Measurements from ENCODE around the gene ATP4A. TPM values are rescaled to one million over a fixed set of nuclear protein-coding genes. Genes with fewer than 3 reads are reported as not detected.

The ATP4A gene
- polyA plus RNA-seq, 1 donor from 2014 or later, result not detected

DNA sequence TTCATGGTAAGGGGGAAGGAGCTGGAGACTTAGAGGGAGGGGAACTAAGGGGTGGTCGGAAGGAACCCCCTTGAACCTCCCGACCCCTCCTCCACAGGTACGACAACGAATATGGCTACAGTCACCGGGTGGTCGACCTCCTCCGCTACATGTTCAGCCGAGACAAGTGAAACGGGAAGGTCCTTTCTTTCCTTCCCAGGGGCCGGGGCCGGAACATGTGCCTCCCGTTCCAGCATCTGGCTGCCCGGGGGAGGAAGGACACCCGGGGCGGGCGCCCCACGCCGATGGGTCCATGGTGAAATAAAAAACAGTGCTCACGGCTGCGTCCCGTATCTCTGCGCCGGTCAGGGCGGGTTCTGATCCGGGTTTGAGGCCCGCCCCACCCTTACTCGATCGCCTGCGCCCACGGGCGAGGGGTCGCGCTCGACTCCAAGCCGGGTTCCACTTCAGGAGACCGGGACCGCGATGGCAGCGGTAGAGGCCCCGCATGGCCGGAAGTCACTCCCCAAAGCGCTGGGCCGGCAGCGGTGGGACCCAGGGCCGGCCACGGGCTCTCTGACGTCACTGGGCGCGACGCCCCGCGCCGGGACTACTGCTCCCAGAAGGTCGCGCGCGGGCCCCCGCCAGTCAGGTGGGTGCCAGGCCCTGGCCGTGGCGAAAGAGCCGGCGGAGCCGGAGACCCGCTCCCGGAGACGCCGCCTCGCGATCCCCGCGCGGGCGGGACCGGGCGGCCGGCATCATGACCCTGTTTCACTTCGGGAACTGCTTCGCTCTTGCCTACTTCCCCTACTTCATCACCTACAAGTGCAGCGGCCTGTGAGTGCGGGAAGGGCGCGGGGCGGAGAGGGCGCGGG, 18.2 kb downstream of the ATP4A start, which contains the start of gene TMEM147:
Gene TMEM147, plus strand, starts transcription at position 626 of the 854 bp plus-strand sequence. Its CDS starts 114 bp downstream, at position 740.
- H3F3A ChIP-seq (ENCODE audit: insufficient read depth, low read length, poor library complexity, severe bottlenecking), result no peaks in the 10 kb centered on the region
- TF ChIP-seq, protein P1, sequence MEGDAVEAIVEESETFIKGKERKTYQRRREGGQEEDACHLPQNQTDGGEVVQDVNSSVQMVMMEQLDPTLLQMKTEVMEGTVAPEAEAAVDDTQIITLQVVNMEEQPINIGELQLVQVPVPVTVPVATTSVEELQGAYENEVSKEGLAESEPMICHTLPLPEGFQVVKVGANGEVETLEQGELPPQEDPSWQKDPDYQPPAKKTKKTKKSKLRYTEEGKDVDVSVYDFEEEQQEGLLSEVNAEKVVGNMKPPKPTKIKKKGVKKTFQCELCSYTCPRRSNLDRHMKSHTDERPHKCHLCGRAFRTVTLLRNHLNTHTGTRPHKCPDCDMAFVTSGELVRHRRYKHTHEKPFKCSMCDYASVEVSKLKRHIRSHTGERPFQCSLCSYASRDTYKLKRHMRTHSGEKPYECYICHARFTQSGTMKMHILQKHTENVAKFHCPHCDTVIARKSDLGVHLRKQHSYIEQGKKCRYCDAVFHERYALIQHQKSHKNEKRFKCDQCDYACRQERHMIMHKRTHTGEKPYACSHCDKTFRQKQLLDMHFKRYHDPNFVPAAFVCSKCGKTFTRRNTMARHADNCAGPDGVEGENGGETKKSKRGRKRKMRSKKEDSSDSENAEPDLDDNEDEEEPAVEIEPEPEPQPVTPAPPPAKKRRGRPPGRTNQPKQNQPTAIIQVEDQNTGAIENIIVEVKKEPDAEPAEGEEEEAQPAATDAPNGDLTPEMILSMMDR (IDR thresholded peaks at IDR 0.05; ENCODE audit: poor library complexity, severe bottlenecking), result no peak
- no peak for TF ChIP-seq TAF1 (IDR thresholded peaks at IDR 0.05; ENCODE audit: low read depth)
- peak; percentile 46 for TF ChIP-seq EP300 (conservative IDR thresholded peaks at IDR 0.05; ENCODE audit: poor library complexity, severe bottlenecking)
- TF ChIP-seq POLR2AphosphoS5 (IDR thresholded peaks at IDR 0.05), result peak; percentile 79
- no peak for TF ChIP-seq EZH2 (IDR thresholded peaks at IDR 0.05; ENCODE audit: borderline replicate concordance, insufficient read depth, low read length, poor library complexity, severe bottlenecking)
- TF ChIP-seq SMC3 (conservative IDR thresholded peaks at IDR 0.05; ENCODE audit: poor library complexity), result peak; percentile 37
- peak; percentile 92 for TF ChIP-seq MXI1 (conservative IDR thresholded peaks at IDR 0.05; ENCODE audit: poor library complexity, severe bottlenecking)
- TF ChIP-seq RAD21 (conservative IDR thresholded peaks at IDR 0.05), result no peak
- TF ChIP-seq, protein P2, sequence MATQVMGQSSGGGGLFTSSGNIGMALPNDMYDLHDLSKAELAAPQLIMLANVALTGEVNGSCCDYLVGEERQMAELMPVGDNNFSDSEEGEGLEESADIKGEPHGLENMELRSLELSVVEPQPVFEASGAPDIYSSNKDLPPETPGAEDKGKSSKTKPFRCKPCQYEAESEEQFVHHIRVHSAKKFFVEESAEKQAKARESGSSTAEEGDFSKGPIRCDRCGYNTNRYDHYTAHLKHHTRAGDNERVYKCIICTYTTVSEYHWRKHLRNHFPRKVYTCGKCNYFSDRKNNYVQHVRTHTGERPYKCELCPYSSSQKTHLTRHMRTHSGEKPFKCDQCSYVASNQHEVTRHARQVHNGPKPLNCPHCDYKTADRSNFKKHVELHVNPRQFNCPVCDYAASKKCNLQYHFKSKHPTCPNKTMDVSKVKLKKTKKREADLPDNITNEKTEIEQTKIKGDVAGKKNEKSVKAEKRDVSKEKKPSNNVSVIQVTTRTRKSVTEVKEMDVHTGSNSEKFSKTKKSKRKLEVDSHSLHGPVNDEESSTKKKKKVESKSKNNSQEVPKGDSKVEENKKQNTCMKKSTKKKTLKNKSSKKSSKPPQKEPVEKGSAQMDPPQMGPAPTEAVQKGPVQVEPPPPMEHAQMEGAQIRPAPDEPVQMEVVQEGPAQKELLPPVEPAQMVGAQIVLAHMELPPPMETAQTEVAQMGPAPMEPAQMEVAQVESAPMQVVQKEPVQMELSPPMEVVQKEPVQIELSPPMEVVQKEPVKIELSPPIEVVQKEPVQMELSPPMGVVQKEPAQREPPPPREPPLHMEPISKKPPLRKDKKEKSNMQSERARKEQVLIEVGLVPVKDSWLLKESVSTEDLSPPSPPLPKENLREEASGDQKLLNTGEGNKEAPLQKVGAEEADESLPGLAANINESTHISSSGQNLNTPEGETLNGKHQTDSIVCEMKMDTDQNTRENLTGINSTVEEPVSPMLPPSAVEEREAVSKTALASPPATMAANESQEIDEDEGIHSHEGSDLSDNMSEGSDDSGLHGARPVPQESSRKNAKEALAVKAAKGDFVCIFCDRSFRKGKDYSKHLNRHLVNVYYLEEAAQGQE (IDR thresholded peaks at IDR 0.05; ENCODE audit: borderline replicate concordance), result no peak
- peak within 1 kb of the TSS; percentile 99 for H3K4me3 ChIP-seq (ENCODE audit: low read length)
- no peaks in the 10 kb centered on the region for H3K9me3 ChIP-seq (ENCODE audit: low read length)
- peaks cover 18% of the 10 kb centered on the region for H3K79me2 ChIP-seq (replicated peaks; ENCODE audit: insufficient read depth, low read length)
- no peaks in the 10 kb centered on the region for H3K9me2 ChIP-seq (ENCODE audit: insufficient read depth, low read length)
- H3K27ac ChIP-seq (ENCODE audit: low read length), result peak within 1 kb of the TSS; percentile 75
- H3K4me2 ChIP-seq (ENCODE audit: low read length), result peak within 1 kb of the TSS; percentile 98
- H3K27me3 ChIP-seq (ENCODE audit: insufficient read depth, low read depth, low read length), result no peaks in the 10 kb centered on the region
- no peaks in the 10 kb centered on the region for H4K20me1 ChIP-seq (ENCODE audit: insufficient read depth)
- peak within 1 kb of the TSS; percentile 87 for H2AFZ ChIP-seq (ENCODE audit: low read depth, low read length)
- no peaks in the 10 kb centered on the region for H3K36me3 ChIP-seq (ENCODE audit: insufficient read depth, low read length)
- peak within 1 kb of the TSS; percentile 94 for H3K9ac ChIP-seq (ENCODE audit: low read length)

DNA sequence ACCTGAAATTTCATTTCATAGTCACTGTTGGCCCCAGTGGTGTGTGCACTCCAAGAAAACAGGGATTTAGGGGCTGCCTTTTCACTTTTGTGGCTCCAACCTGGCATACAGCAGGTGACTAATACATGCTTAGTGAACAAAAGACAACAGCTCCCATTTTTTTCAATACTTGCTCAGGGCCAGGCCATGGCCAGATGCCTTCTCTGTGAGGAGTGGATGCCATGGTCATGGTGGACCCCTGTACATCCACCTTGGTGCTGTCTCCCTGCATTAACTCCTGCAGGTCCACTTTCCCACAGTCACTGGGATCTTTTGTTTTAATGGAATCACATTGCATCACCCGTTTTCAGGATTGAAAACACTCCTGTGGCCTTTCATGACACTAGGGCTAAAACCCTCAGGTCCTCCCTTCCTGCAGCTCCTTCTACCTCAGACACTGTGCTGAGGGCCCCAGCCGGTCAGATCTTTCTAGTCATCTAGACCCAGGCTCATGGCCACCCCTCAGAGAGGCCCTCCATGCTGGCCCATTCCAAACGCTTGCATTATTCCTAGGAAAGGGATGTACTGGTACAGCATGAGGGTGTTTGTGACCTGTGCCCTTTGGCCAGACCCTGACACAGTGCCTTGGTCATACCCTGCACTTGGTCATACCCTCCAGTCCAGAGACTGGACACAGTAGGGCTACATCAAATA, 19.2 kb downstream of the ATP4A start:
- Histone ChIP-seq H3K9me2 (ENCODE audit: insufficient read depth, low read length) (no peaks in the 10 kb centered on the region), H3K36me3 (ENCODE audit: insufficient read depth, low read length) (no peaks in the 10 kb centered on the region), H3F3A (ENCODE audit: insufficient read depth, low read length, poor library complexity, severe bottlenecking) (no peaks in the 10 kb centered on the region), H3K79me2 (replicated peaks; ENCODE audit: insufficient read depth, low read length) (peaks cover 18% of the 10 kb centered on the region), H3K4me2 (ENCODE audit: low read length) (peak overlapping the region; percentile 98), H3K4me3 (ENCODE audit: low read length) (peak overlapping the region; percentile 99), H3K9ac (ENCODE audit: low read length) (peak overlapping the region; percentile 94), H4K20me1 (ENCODE audit: insufficient read depth) (no peaks in the 10 kb centered on the region), H3K9me3 (ENCODE audit: low read length) (no peaks in the 10 kb centered on the region), H3K27me3 (ENCODE audit: insufficient read depth, low read depth, low read length) (no peaks in the 10 kb centered on the region), H2AFZ (ENCODE audit: low read depth, low read length) (peak overlapping the region; percentile 87), H3K27ac (ENCODE audit: low read length) (peak overlapping the region; percentile 75)
- TF ChIP-seq RAD21 (conservative IDR thresholded peaks at IDR 0.05) (no peak), EZH2 (IDR thresholded peaks at IDR 0.05; ENCODE audit: borderline replicate concordance, insufficient read depth, low read length, poor library complexity, severe bottlenecking) (no peak), POLR2AphosphoS5 (IDR thresholded peaks at IDR 0.05) (no peak), MXI1 (conservative IDR thresholded peaks at IDR 0.05; ENCODE audit: poor library complexity, severe bottlenecking) (no peak), SMC3 (conservative IDR thresholded peaks at IDR 0.05; ENCODE audit: poor library complexity) (no peak), TAF1 (IDR thresholded peaks at IDR 0.05; ENCODE audit: low read depth) (no peak), EP300 (conservative IDR thresholded peaks at IDR 0.05; ENCODE audit: poor library complexity, severe bottlenecking) (no peak)
- TF ChIP-seq, protein P1 (IDR thresholded peaks at IDR 0.05; ENCODE audit: poor library complexity, severe bottlenecking), result no peak
- TF ChIP-seq, protein P2 (IDR thresholded peaks at IDR 0.05; ENCODE audit: borderline replicate concordance), result no peak
